Hepatocyte (in vitro differentiated cells): ENCODE measurements around the gene SYNPR.

ENCODE experiments used
- CTCF ChIP-seq: fragments of 200-600 bp; sonication (generic); IDR thresholded peaks from 2 replicates; pipeline ENCODE4 v1.5.1; 2016; ENCODE audit warnings: antibody characterized with exemption, mild to moderate bottlenecking; ENCODE audit not compliant: poor library complexity
- EZH2 ChIP-seq: fragments of 200-600 bp; sonication (generic); IDR thresholded peaks from 2 replicates; pipeline ENCODE4 v1.6.1; 2016; ENCODE audit warnings: antibody characterized with exemption, mild to moderate bottlenecking, borderline replicate concordance
- EZH2phosphoT487 ChIP-seq: fragments of 200-600 bp; sonication (generic); IDR thresholded peaks from one replicate; pipeline ENCODE4 v1.6.1; 2018; ENCODE audit warnings: antibody characterized with exemption, mild to moderate bottlenecking, low read depth, moderate library complexity; ENCODE audit not compliant: unreplicated experiment, severe bottlenecking

GRCh38 chr3:63244486-63244885, 33.6 kb upstream of the SYNPR start:
- no peak for TF ChIP-seq CTCF
- no peak for TF ChIP-seq EZH2phosphoT487
- TF ChIP-seq EZH2, result no peak
